Ureter (tissue), 1 donor: ENCODE measurements around the gene FOXI3. TPM values are rescaled to one million over a fixed set of nuclear protein-coding genes. Genes with fewer than 3 reads are reported as not detected.

Source experiments
- DNase-seq: peaks from one replicate; pipeline ENCODE4 v3.0.0-alpha.2; 2020; ENCODE audit warnings: low spot score
- total RNA-seq: library from RNA; stranded (reverse); gene quantifications from one replicate; pipeline ENCODE4 v1.2.4, GENCODE V29; 2023
- donor health status: DM: yes; HTN: yes; CAD: no.

Gene FOXI3
- total RNA-seq, result not detected

GRCh38 chr2:88452565-88452905 is at the start of gene FOXI3:
FOXI3 (minus strand) TSS chr2:88452693; CDS start chr2:88452535, 158 bp downstream.
- DNase-seq, result no peak

DNA sequence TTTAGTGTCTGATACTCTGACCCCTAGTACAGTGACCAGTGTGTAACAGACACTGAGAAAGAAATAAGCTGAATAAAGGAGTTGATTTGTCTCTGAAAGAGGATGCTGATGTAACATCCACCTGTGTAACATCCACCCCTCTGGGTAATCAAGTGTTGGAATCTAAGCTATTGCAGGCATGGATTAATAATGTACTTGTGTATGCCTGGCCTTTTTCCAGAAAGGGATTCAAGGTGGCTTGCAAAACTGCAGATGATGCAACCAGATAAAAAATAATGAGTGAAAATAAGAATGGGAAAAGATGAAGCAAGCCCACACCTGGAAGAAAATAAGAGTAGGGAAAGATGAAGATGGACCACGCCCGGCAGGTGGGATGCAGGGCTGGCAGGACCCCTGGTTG is 48.2 kb upstream of the FOXI3 start:
- DNase-seq, result no peak

DNA sequence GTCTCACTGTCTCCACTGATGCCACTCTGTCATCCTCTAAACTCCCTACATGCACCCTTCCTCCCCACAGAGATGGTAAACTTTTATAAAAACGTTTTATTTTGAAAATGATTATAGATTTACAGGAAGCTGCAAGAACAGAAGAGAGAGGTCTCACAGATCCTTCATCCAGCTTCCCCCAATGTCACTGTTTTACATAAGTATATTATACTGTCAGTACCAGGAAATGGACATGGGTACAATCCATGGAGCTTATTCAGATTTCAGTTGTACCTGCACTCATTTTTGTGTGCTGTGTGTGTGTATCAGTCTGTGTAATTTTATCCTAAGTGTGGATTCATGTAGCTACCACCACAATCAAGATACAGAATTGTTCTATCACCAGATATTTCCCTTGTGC is 46.7 kb upstream of the FOXI3 start:
- DNase-seq, result no peak

- no peak for DNase-seq
These were observed 41.0 kb upstream of the FOXI3 start for GRCh38 chr2:88493481-88493880.

DNA sequence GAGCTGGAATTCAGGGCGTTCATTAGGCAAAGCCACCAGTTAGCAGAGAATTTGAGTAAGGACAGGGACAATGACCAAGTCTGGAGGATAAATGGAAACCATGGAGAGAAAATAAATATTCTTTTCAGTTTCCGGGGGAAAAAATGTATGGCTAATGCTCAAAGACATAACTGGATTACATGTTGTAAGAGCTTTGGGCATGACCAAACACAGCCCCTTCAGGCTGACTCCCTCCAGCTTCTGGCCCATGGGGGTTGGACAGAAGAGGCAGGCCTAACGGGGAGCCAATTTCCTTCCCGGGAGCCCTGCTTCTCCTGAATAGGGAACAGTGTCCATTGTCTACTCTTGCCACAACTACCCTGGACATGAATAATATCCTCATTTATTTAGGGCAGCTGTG is 39.5 kb upstream of the FOXI3 start:
- DNase-seq, result no peak

DNA sequence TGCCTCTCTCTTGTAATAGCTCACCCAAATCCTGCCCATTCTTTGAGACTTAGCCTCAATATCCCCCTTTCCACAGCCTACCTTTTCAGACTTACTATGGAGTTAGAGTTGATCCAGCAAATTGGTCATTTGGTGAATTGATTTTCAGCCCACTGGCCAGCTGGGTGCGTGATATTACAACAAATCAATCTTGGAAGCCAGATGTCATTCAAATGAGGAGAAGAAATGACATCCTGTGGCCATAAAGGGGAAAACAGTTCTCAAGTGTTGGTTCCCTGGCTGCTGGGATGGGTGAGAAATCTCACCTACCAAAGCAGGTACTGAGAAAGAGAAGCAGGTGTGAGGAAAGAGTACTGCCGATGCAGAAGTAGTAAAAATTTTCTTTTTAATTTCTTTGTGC is 36.7 kb upstream of the FOXI3 start:
- DNase-seq, result no peak

GRCh38 chr2:88483200-88483599 is 30.7 kb upstream of the FOXI3 start:
- no peak for DNase-seq

- no peak for DNase-seq
These were observed 29.3 kb upstream of the FOXI3 start for GRCh38 chr2:88481691-88482336.

GRCh38 chr2:88472811-88473210 is 20.3 kb upstream of the FOXI3 start:
- DNase-seq, result no peak

DNA sequence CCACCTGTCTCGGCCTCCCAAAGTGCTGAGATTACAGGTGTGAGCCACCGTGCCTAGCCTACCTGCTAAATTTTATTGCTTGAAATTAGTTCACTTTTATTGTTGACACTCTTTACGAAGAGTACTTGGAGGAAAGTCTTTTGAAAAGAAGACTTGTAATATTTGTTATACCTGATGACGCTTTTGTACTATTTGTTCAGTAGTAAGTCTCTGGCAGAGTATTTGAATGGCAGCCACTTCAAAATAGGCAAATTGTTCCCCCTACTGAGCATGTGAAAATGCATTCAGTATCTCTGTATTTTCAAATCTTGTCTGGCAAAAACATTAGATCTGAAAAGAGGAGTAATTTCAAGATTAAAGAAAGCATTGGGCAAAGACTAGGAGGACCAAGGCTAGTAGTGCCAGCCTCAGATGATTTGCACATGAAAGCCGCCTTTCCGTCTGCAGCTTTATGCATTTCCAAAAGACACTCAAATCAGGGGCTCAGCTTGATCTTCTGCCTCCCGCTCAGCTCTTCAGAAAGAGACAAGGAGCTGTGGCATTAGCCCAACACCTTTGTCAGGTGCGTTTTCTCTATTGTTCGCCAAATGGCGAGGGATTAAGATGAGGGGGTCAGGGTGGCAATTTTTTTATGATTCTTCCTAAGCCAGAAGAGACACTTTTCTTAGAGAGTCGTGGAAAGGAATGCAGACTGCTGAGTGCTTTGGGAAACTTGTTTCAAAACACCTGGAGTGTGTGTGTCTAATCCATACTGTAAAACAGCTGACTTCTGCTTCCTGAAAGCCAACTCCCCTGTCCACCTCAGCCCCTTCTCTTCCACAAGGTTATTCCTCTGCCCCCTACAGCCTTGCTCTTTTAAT is 18.8 kb upstream of the FOXI3 start:
- no peak for DNase-seq

- DNase-seq, result no peak
These were observed 17.0 kb upstream of the FOXI3 start for GRCh38 chr2:88469202-88470114.

DNA sequence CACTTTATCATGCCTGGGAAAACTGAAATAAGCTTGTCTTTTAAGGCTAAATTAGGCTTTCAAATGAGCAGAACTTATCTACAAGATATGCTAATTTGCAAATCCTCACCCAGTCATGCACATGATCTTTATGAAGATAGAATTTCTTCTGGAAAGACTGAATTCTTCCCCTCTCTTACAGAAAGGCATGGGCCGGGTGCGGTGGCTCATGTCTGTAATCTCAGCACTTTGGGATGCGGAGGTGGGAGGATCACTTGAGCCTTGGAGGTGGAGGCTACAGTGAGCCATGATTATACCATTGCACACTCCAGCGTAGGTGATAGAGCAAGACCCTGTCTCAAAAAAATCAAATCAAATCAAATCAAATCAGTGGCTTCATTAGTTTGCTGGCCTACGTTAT is 11.7 kb upstream of the FOXI3 start:
- no peak for DNase-seq

- no peak for DNase-seq
These were observed 6.1 kb upstream of the FOXI3 start for GRCh38 chr2:88458633-88459032.

DNA sequence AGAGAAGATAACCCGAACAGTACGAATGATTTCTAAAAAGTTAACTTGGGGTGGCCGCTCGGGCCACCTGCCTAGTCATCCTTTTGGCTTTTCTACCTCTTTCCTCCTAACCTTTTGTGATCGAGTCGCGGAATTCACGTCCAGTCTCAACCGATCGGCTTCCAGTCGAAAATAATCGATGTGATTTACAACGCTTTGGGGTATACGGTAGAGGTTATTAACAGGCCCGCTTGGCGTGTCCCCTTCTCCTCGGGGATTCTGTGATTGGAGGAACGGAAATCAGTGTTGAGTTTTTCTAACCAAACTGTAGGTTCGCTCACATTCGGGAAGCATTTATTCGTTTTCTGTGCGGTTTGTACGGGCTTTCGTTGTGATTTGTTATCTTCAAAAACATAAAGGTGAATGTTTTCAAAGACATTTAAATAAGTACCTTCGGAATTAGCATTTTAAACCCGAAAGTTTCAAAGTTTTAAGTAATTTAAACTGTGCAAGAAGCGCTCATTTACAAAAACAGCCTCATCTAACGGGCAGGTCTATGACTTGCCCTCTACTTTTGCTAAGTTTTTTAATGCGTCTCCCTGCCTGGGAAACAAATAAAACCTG is 588 bp upstream of the FOXI3 start:
- DNase-seq, result no peak

- no peak for DNase-seq
These were observed 505 bp downstream of the FOXI3 start for GRCh38 chr2:88451811-88452564.

GRCh38 chr2:88450925-88451810 is 1.3 kb downstream of the FOXI3 start:
- DNase-seq, result no peak

GRCh38 chr2:88450186-88450585 is 2.3 kb downstream of the FOXI3 start:
- DNase-seq, result no peak

DNA sequence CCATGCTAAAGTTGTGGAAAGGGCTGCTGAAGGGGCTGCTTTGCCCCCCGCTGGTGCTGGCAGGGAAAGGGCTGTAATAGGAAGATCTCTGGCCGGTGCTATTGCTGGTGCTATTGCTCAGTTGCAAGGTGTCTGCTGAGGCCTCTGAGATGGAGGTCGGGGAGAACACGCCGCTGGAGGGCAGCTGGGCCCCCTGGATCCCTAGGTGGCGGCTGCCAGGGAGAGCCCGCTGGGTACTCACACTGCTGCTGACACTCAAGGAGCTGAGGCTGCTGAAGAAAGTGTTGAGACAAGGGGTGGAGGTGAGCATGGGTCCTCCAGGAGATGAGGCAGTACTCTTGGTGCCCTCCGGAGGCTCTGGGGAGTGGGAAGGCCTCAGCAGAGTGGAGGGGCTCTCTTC is 4.2 kb downstream of the FOXI3 start:
- DNase-seq, result no peak

GRCh38 chr2:88443353-88443938 is 9.0 kb downstream of the FOXI3 start:
- DNase-seq, result no peak

- no peak for DNase-seq
These were observed 10.0 kb downstream of the FOXI3 start for GRCh38 chr2:88442473-88442872.
